Measurements from ENCODE around the gene AP4S1. TPM values are rescaled to one million over a fixed set of nuclear protein-coding genes. Genes with fewer than 3 reads are reported as not detected.
A peak's percentile ranks its signal among the peaks of the same experiment; 100 is the strongest.
"Not testable (repeated sequence)": the region's sequence is repeated elsewhere in the genome, so short reads cannot be mapped to it uniquely, and the experiment has no call there.

AP4S1 gene
- total and polyA plus RNA-seq, 4 donors, result 5.4 to 10.7 (median 7.3) TPM

GRCh38 chr14:31001339-31001658 lies 24.1 kb upstream of the AP4S1 start:
- DNase-seq (no peak), ATAC-seq (ENCODE audit: insufficient read depth, low FRiP score) (no peak)
- 88 to 97% methylated on average over 6 of the region's 6 CpGs for WGBS, 2 donors
- no peak overlapping the region for H3K4me3 ChIP-seq
- H3K27ac ChIP-seq (ENCODE audit: low read depth in 1 of 2, low read length in 1 of 2), result no peak overlapping the region
- TF ChIP-seq, protein P1, sequence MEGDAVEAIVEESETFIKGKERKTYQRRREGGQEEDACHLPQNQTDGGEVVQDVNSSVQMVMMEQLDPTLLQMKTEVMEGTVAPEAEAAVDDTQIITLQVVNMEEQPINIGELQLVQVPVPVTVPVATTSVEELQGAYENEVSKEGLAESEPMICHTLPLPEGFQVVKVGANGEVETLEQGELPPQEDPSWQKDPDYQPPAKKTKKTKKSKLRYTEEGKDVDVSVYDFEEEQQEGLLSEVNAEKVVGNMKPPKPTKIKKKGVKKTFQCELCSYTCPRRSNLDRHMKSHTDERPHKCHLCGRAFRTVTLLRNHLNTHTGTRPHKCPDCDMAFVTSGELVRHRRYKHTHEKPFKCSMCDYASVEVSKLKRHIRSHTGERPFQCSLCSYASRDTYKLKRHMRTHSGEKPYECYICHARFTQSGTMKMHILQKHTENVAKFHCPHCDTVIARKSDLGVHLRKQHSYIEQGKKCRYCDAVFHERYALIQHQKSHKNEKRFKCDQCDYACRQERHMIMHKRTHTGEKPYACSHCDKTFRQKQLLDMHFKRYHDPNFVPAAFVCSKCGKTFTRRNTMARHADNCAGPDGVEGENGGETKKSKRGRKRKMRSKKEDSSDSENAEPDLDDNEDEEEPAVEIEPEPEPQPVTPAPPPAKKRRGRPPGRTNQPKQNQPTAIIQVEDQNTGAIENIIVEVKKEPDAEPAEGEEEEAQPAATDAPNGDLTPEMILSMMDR (IDR thresholded peaks at IDR 0.05; ENCODE audit: control extremely low read depth, extremely low read depth), result no peak
- no peak overlapping the region for H3K9ac ChIP-seq (ENCODE audit: insufficient read depth in 1 of 2, low read length in 2 of 2)
- H3K36me3 ChIP-seq (ENCODE audit: control insufficient read depth in 4 of 4, insufficient read depth in 4 of 4, low read length in 4 of 4), result peaks cover 6 to 15% (median 8%) of the 10 kb centered on the region in 4 donors
- peaks cover 0 to 4% (median 0%) of the 10 kb centered on the region in 5 donors for H3K4me1 ChIP-seq (ENCODE audit: control insufficient read depth in 5 of 5, insufficient read depth in 5 of 5, low read length in 5 of 5)
- H3K9me3 ChIP-seq (ENCODE audit: control insufficient read depth in 4 of 4, insufficient read depth in 3 of 4, low read length in 3 of 4), result peaks cover 0 to 7% (median 3%) of the 10 kb centered on the region in 4 donors
- no peaks in the 10 kb centered on the region for H3K27me3 ChIP-seq (ENCODE audit: control insufficient read depth in 3 of 3, insufficient read depth in 3 of 3, low read length in 2 of 3)

DNA sequence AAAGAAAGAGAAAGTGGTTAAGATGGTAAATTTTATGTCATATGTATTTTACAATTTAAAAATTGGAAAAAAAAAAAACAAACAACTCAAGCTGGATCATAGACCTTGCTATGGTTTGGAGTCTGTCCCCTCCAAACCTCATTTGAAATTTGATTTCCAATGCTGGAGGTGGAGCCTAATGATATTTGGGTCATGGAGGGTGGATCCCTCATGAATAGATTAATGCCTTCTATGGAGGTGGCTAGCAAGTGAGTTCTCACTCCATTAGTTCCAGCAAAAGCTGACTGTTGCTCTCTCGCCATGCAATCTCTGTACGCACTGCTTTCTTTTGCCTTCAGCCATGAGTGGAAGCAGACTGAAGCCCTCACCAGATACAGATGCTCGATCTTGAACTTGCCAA lies 22.2 kb upstream of the AP4S1 start:
- ATAC-seq (ENCODE audit: insufficient read depth, low FRiP score) (no peak), DNase-seq (no peak)
- H3K36me3 ChIP-seq (ENCODE audit: control insufficient read depth in 4 of 4, insufficient read depth in 4 of 4, low read length in 4 of 4), result peaks cover 7 to 10% (median 8%) of the 10 kb centered on the region in 4 donors
- TF ChIP-seq, protein P1 (IDR thresholded peaks at IDR 0.05; ENCODE audit: control extremely low read depth, extremely low read depth), result no peak
- H3K9ac ChIP-seq (ENCODE audit: insufficient read depth in 1 of 2, low read length in 2 of 2), result no peak overlapping the region
- peaks cover 0 to 4% (median 0%) of the 10 kb centered on the region in 5 donors for H3K4me1 ChIP-seq (ENCODE audit: control insufficient read depth in 5 of 5, insufficient read depth in 5 of 5, low read length in 5 of 5)
- WGBS, 2 donors, result 97 to 100% methylated on average over 3 of the region's 3 CpGs
- H3K27me3 ChIP-seq (ENCODE audit: control insufficient read depth in 3 of 3, insufficient read depth in 3 of 3, low read length in 2 of 3), result no peaks in the 10 kb centered on the region
- no peak overlapping the region for H3K4me3 ChIP-seq
- H3K9me3 ChIP-seq (ENCODE audit: control insufficient read depth in 4 of 4, insufficient read depth in 3 of 4, low read length in 3 of 4), result peaks cover 0 to 2% (median 1%) of the 10 kb centered on the region in 4 donors
- peak overlapping the region in 1 of 2 donors; percentile 22 for H3K27ac ChIP-seq (ENCODE audit: low read depth in 1 of 2, low read length in 1 of 2)

DNA sequence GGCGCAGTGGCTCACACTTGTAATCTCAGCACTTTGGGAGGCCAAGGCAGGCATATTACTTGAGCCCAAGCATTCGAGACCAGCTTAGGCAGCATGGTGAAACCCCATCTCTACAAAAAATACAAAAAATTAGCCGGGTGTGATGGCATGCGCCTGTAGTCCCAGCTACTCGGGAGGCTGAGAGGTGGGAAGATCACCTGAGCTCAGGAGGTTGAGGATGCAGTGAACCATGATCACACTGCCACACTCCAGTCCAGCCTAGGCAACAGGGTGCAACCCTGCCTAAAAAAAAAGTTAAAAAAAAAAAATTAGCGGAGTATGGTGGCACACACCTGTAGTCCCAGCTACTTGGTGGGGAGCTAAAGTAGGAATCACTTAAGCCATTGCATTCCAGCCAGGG lies 21.4 kb upstream of the AP4S1 start:
- not testable (repeated sequence) for H3K36me3 ChIP-seq (ENCODE audit: control insufficient read depth in 4 of 4, insufficient read depth in 4 of 4, low read length in 4 of 4); ATAC-seq (ENCODE audit: insufficient read depth, low FRiP score); H3K4me1 ChIP-seq (ENCODE audit: control insufficient read depth in 5 of 5, insufficient read depth in 5 of 5, low read length in 5 of 5); DNase-seq; H3K9ac ChIP-seq (ENCODE audit: insufficient read depth in 1 of 2, low read length in 2 of 2); H3K27me3 ChIP-seq (ENCODE audit: control insufficient read depth in 3 of 3, insufficient read depth in 3 of 3, low read length in 2 of 3); H3K4me3 ChIP-seq; H3K27ac ChIP-seq (ENCODE audit: low read depth in 1 of 2, low read length in 1 of 2); H3K9me3 ChIP-seq (ENCODE audit: control insufficient read depth in 4 of 4, insufficient read depth in 3 of 4, low read length in 3 of 4)
- 89 to 97% methylated on average over 6 of the region's 6 CpGs for WGBS, 2 donors

- no peak for ATAC-seq (ENCODE audit: insufficient read depth, low FRiP score)
- peaks cover 0 to 4% (median 0%) of the 10 kb centered on the region in 5 donors for H3K4me1 ChIP-seq (ENCODE audit: control insufficient read depth in 5 of 5, insufficient read depth in 5 of 5, low read length in 5 of 5)
- peaks cover 3 to 9% (median 7%) of the 10 kb centered on the region in 4 donors for H3K36me3 ChIP-seq (ENCODE audit: control insufficient read depth in 4 of 4, insufficient read depth in 4 of 4, low read length in 4 of 4)
- no peak overlapping the region for H3K4me3 ChIP-seq
- TF ChIP-seq, protein P1 (IDR thresholded peaks at IDR 0.05; ENCODE audit: control extremely low read depth, extremely low read depth), result no peak
- DNase-seq, result no peak
- H3K27me3 ChIP-seq (ENCODE audit: control insufficient read depth in 3 of 3, insufficient read depth in 3 of 3, low read length in 2 of 3), result no peaks in the 10 kb centered on the region
- H3K9ac ChIP-seq (ENCODE audit: insufficient read depth in 1 of 2, low read length in 2 of 2), result no peak overlapping the region
- H3K9me3 ChIP-seq (ENCODE audit: control insufficient read depth in 4 of 4, insufficient read depth in 3 of 4, low read length in 3 of 4), result no peaks in the 10 kb centered on the region
- no peak overlapping the region for H3K27ac ChIP-seq (ENCODE audit: low read depth in 1 of 2, low read length in 1 of 2)
- WGBS, 2 donors, result 95 to 100% methylated on average over 1 of the region's 1 CpG
Measured at GRCh38 chr14:31006703-31007102, 18.7 kb upstream of the AP4S1 start.

Data from lung (tissue), 12 donors.